HG03469 (cell line): ENCODE data around the gene ADAT2.
A peak's percentile ranks its signal among the peaks of the same experiment; 100 is the strongest.
"Not testable (repeated sequence)": the region's sequence is repeated elsewhere in the genome, so short reads cannot be mapped to it uniquely, and the experiment has no call there.

Source experiments
- ATAC-seq: cut with Tn5 transposase; IDR thresholded peaks from one replicate; pipeline ENCODE4 v1.9.1; 2021; ENCODE audit warnings: mild to moderate bottlenecking, moderate library complexity, moderate number of reproducible peaks; ENCODE audit not compliant: unreplicated experiment

Gene ADAT2

DNA sequence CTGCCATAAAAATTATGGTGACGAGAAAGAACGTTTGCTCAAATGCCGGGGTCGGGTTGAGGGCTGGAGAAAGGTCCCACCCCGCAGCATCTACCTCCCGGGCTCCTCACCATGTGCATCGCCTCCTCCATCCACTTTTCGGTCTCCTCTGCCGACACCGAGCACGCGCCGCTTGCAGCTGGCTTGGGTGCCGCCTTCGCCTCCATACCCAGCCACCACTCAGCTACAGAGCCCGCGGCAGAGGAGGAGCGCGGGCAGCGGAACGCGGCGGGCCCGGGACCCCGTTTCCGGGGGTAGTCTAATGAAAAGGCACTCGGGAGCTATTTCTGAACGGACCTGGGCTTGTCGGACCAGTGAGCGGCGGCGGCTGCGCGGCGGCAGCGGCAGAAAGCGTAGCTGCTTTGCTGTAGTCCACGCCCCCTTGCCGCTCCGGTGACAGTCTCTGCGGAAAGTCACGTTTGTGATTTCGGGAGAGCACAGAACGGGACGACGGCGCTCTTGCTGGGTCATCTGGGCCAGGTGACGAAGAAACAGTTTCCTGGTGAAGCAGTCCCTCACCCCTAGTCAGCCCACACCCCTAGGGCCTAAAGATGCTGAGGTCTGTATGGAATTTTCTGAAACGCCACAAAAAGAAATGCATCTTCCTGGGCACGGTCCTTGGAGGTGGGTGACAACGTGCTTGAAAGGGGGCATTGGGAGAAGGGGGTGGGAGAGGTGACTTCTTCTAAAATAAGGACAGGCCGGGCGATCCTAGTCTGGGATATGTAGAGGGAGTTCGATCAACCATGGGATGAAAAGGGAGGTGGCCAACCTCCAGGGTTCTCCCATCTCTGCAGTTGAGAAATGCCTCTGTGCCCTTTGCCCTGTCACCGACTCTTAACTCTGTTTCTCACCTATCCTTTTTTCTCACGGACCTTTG lies at the start of gene ADAT2, which contains the start of gene PEX3:
ADAT2 (minus strand) TSS at position 243 of the 919 bp plus-strand sequence; CDS start at position 206, 37 bp downstream.
PEX3 (plus strand) TSS at position 353 of the 919 bp plus-strand sequence; CDS start at position 591, 238 bp downstream.
- peak; percentile 95 for ATAC-seq

- ATAC-seq = no peak
Measured at GRCh38 chr6:143498428-143498827, 47.9 kb upstream of the ADAT2 start.

GRCh38 chr6:143496974-143497373 lies 46.5 kb upstream of the ADAT2 start:
- no peak for ATAC-seq

- ATAC-seq = no peak
Measured at GRCh38 chr6:143490775-143491174, 40.3 kb upstream of the ADAT2 start.

GRCh38 chr6:143490244-143490643 lies 39.7 kb upstream of the ADAT2 start:
- no peak for ATAC-seq

- no peak for ATAC-seq
Measured at GRCh38 chr6:143486752-143487151, 36.3 kb upstream of the ADAT2 start.

DNA sequence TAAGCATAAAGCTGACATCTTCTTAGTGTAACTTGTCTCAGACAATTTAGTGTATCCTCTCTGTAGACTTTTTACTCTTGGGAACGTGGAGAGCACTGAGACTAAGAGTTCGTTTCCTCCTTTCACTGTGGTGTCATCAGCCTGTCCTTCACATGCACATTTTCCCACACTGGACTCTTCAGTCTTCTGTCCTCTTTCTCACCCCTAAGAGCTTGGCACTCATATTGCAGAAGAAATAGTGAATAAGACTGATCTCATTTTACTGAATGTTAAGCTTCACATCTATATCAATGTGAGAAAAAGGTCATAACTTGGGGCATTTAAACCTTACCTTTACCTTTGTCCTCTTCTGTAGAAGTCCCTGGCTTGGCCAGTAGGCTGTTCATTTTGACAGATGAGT lies 35.5 kb upstream of the ADAT2 start:
- ATAC-seq = no peak

DNA sequence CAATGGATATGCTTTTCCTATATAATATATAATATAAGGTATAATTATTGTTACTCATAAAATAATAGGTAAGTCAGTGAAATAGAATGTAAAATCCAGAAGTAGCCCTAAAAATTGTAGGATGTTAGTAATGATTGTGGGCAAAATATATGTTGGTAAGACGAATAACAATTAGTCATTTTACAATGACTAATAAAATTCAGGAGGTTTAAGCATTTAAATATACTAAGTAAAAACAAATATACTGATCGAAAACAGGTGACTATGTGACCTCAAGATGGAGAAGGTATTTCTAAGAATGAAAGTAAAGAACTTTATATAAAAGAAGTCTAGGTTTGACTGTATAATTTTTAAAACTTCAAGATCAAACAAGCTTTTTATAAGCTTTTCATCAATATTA lies 32.1 kb upstream of the ADAT2 start:
- no peak for ATAC-seq

DNA sequence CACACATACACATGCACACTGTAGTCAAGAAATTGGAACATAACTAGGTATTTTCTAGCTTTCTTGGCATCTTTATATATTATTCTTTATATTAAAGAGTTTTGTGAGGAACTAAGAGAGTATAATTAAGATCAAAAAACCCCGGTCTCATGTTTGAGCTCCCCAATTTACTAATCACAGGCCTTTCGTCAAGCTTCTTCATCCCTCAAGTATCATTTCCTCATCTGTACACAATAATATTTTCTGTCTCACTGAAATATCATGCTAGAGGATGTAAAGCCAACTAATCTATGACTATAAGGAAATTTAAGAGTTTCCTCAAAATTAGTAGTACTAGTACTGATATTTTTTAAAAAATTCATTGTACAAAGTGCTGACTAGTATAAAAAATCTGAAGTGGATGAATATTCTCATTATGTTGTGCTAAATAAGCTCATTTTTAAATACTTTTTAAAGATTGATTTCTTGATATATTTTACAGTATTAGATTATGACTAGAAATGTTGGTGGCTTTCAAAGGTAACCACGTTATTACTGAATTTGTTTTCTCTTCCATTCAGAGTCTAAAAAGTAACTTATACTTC lies 28.1 kb upstream of the ADAT2 start:
- ATAC-seq = no peak

GRCh38 chr6:143476545-143476944 lies 26.1 kb upstream of the ADAT2 start:
- no peak for ATAC-seq

GRCh38 chr6:143471822-143472221 lies 21.3 kb upstream of the ADAT2 start:
- no peak for ATAC-seq

DNA sequence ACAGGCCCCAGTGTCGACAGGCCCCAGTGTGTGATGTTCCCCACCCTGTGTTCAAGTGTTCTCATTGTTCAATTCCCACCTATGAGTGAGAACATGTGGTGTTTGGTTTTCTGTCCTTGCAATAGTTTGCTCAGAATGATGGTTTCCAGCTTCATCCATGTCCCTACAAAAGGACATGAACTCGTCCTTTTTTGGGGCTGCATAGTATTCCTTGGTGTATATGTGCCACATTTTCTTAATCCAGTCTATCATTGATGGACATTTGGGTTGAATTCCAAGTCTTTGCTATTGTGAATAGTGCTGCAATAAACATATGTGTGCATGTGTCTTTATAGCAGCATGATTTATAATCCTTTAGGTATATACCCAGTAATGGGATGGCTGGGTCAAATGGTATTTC lies 18.3 kb upstream of the ADAT2 start:
- ATAC-seq = not testable (repeated sequence)

- ATAC-seq = no peak
Measured at GRCh38 chr6:143468026-143468425, 17.5 kb upstream of the ADAT2 start.

GRCh38 chr6:143465546-143465945 lies 15.1 kb upstream of the ADAT2 start:
- ATAC-seq = no peak

DNA sequence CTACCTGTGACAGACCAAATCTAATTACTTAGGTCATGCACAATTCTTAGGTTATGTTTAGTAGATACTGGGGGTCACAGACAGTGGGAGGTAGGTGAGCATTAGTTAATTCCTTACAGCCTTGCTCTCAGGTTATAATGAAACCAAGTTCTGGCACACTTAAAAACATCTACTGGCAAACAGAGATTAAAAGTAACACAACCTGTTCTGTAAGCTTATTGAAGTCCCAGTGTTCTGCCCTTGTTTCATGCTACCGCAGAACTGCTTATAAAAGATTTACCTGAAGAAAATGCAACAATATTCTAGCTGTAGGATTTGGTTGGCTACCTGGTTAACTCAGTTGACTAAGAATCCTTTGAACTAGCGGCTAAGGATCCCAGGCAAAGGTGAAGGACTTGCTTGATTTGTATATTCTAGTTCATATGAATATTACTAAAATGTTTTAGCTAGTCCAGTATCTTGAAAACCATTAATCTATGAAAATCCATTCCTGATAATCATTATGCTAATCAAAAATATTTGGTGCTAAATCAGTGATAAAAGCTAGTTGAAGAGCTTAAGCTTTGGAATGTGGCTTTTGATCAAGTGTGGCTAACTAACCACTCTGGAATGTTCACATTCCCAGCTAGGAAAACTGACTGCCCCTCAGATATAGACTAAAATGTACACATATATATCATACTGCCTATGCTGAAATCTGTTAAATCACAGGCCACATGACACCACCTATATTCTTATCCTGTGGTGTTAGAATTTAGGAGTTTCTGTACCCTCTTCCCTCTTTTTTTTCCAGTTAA lies 7.3 kb upstream of the ADAT2 start:
- ATAC-seq = no peak

GRCh38 chr6:143451531-143451930 lies 1.0 kb upstream of the ADAT2 start:
- ATAC-seq = no peak

DNA sequence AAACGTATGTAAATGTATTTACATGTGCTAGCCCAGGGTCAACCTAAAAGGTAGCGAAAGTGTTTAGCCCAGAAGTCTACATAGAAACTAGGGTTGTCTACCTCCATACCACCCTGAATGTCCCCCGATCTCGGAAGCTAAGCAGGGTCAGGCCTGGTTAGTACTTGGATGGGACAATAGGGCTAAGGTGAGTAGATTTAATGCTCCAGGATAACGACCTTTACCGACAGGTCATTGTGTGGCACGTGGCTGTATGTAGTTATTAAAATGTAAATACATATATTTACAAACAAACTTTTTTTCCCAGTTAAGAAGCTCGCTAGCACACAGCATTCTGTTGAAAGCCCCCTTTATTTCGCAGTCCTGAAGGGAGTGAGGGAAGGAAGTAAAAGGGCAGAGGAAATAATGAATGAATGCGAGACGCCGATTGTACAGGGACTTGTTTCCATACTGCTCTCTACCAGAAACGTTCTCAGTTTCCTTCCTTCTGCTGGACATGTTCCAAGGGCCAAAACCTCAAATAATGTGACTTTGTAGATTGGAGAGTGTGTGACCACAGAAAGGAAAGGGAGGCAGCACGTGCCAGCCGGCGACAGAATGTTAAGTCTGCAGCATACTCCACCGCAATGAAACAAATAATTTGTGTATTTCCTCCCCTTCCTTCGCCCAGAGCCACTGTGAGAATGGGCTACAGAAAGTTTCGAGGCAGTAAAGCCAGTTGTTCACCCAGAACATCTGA lies 612 bp downstream of the ADAT2 start:
- no peak for ATAC-seq

GRCh38 chr6:143449082-143449713 lies 1.3 kb downstream of the ADAT2 start:
- no peak for ATAC-seq

GRCh38 chr6:143447865-143448264 lies 2.6 kb downstream of the ADAT2 start:
- not testable (repeated sequence) for ATAC-seq

GRCh38 chr6:143443096-143443495 lies 7.4 kb downstream of the ADAT2 start:
- ATAC-seq = no peak
